Calu3 (cell line): ENCODE results near the gene BPI. TPM values are rescaled to one million over a fixed set of nuclear protein-coding genes. Genes with fewer than 3 reads are reported as not detected.
A peak's percentile ranks its signal among the peaks of the same experiment; 100 is the strongest.

Experiments used
- BruUV-seq: library from RNA; stranded (reverse); fragments of 400-500 nt; replicated peaks from 2 replicates; lab custom pipeline; 2021; lab: Mats Ljungman, UMichigan
- CTCF ChIA-PET: fragments of 300-600 bp; sonication (Branson Sonifier 250); formaldehyde crosslinking; loops from one replicate; lab custom pipeline; 2022; ENCODE audit warnings: antibody characterized with exemption; lab: Charles Lee
- DNase-seq: peaks from one replicate; pipeline ENCODE4 v3.0.0; 2022
- H3K27ac Mint-ChIP-seq: one replicate; pipeline ENCODE4 v1.8.0; 2022; ENCODE audit warnings: mixed read lengths; ENCODE audit not compliant: unreplicated experiment
- H3K27me3 Mint-ChIP-seq: one replicate; pipeline ENCODE4 v1.8.0; 2022; ENCODE audit warnings: mixed read lengths; ENCODE audit not compliant: unreplicated experiment
- H3K36me3 Mint-ChIP-seq: one replicate; pipeline ENCODE4 v1.8.0; 2022; ENCODE audit warnings: mild to moderate bottlenecking, moderate library complexity, mixed read lengths; ENCODE audit not compliant: insufficient read depth, unreplicated experiment
- H3K4me1 Mint-ChIP-seq: one replicate; pipeline ENCODE4 v1.8.0; 2022; ENCODE audit warnings: mild to moderate bottlenecking, low read depth, mixed read lengths; ENCODE audit not compliant: unreplicated experiment
- H3K4me3 Mint-ChIP-seq: one replicate; pipeline ENCODE4 v1.8.0; 2022; ENCODE audit warnings: mild to moderate bottlenecking, low read depth, moderate library complexity, mixed read lengths; ENCODE audit not compliant: unreplicated experiment
- H3K9me3 Mint-ChIP-seq: one replicate; pipeline ENCODE4 v1.8.0; 2022; ENCODE audit warnings: low read depth, mixed read lengths; ENCODE audit not compliant: unreplicated experiment
- intact Hi-C: fragments of 100-400 bp; cut with micrococcal nuclease; formaldehyde crosslinking; loops from one replicate; pipeline ENCODE4 v1.10.0; 2022; ENCODE audit not compliant: unreplicated experiment
- total RNA-seq: library from RNA; stranded (reverse); gene quantifications from 2 replicates; pipeline ENCODE4 v1.2.3, GENCODE V29; 2022
- TF ChIP-seq, protein P1 (sequence below): fragments of 200-600 bp; IDR thresholded peaks from one replicate; pipeline ENCODE4 v1.8.0; 2022; ENCODE audit warnings: antibody characterized with exemption; ENCODE audit not compliant: unreplicated experiment

BPI gene
- total RNA-seq, 1 experiment from 2014 or later = not detected

- CTCF ChIA-PET = interaction anchor here (0.7 kb wide), 2 partner anchors 70 to 456 kb away, joined by 3 read pairs; no protein-coding TSS in a partner anchor
- BruUV-seq = no TSS peak
Measured at GRCh38 chr20:38331814-38332213, 27.9 kb downstream of the BPI start.

GRCh38 chr20:38334016-38334415 lies 30.1 kb downstream of the BPI start:
- intact Hi-C loops = no loop called here
- Mint-ChIP-seq H3K27ac (no peak overlapping the region), H3K4me1 (no peaks in the 10 kb centered on the region), H3K27me3 (peaks cover 69% of the 10 kb centered on the region), H3K4me3 (no peak overlapping the region), H3K9me3 (peaks cover 4% of the 10 kb centered on the region), H3K36me3 (no peaks in the 10 kb centered on the region)
- TF ChIP-seq, protein P1, sequence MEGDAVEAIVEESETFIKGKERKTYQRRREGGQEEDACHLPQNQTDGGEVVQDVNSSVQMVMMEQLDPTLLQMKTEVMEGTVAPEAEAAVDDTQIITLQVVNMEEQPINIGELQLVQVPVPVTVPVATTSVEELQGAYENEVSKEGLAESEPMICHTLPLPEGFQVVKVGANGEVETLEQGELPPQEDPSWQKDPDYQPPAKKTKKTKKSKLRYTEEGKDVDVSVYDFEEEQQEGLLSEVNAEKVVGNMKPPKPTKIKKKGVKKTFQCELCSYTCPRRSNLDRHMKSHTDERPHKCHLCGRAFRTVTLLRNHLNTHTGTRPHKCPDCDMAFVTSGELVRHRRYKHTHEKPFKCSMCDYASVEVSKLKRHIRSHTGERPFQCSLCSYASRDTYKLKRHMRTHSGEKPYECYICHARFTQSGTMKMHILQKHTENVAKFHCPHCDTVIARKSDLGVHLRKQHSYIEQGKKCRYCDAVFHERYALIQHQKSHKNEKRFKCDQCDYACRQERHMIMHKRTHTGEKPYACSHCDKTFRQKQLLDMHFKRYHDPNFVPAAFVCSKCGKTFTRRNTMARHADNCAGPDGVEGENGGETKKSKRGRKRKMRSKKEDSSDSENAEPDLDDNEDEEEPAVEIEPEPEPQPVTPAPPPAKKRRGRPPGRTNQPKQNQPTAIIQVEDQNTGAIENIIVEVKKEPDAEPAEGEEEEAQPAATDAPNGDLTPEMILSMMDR = no peak
- CTCF ChIA-PET = no interaction called here
- no TSS peak for BruUV-seq
- no peak for DNase-seq

More at GRCh38 chr20:38331814-38332213, 27.9 kb downstream of the BPI start:
- no peak for DNase-seq
- intact Hi-C loops = no loop called here
- TF ChIP-seq, protein P1 = no peak
- Mint-ChIP-seq H3K27ac (no peak overlapping the region), H3K27me3 (peaks cover 69% of the 10 kb centered on the region), H3K4me1 (no peaks in the 10 kb centered on the region), H3K9me3 (no peaks in the 10 kb centered on the region), H3K36me3 (no peaks in the 10 kb centered on the region), H3K4me3 (no peak overlapping the region)

DNA sequence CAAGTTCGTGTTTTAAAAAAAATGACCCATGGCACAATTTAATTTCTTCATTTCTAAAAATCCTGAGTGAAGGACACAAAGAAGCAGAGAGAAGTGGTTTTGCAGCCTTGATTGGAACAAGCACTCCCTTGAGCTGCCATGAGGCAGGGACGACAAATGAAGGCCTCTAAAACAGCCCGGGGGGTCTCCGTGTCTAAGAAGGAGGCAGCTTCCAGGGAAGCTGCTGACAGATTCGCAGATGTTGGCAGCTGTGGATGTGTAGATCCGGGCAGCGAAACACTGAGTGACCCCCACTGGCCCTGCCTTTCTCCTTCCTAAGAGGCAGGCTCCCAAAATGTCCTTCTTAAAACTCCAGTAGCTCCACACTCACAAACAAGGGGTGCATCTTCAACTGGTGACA lies 32.8 kb downstream of the BPI start:
- CTCF ChIA-PET = interaction anchor here (1.0 to 3.1 kb wide), 3 partner anchors 19 to 136 kb away, joined by 3 to 48 read pairs (median 5); partner anchors contain the start of gene RALGAPB
- intact Hi-C loops = loop anchor here (5.0 kb wide), 1 partner anchor 56 kb away; no protein-coding TSS in a partner anchor
- no peaks in the 10 kb centered on the region for H3K4me1 Mint-ChIP-seq

DNA sequence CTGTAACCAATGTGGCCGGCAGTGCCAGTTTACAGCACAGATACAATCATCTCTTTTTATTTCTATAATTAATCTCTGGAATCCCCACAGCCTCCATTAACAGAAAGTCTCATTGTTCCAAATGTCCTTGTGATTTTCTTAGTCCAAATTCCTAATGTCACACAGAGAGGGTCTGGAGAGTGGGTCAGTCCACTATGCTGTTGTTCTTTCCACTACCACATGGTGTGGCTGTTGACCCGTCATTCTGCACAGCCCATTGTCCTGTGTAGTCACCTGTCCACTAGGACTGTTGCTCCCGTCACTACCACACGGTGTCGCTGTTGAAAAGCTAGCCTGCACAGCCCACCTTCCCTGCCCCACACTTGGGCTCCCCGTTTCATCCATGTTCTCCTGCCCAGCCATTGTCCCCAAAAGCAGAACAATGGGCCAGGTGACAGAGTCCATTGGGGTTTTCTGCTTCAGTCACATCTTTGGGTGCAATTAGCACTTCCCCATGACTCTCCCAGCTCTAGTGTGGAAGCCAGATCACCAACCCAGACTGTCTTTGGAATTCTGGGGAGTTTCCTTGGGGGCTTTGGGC lies 33.7 kb downstream of the BPI start:
- no peak overlapping the region for H3K4me3 Mint-ChIP-seq
- peaks cover 4% of the 10 kb centered on the region for H3K9me3 Mint-ChIP-seq
- H3K36me3 Mint-ChIP-seq = peaks cover 1% of the 10 kb centered on the region
- TF ChIP-seq, protein P1 = peak; percentile 84
- intact Hi-C loops = loop anchor here (5.0 kb wide), 1 partner anchor 55 kb away; no protein-coding TSS in a partner anchor
- peaks cover 60% of the 10 kb centered on the region for H3K27me3 Mint-ChIP-seq
- H3K4me1 Mint-ChIP-seq = peaks cover under 1% of the 10 kb centered on the region
- peak; percentile 64 for DNase-seq
- CTCF ChIA-PET = interaction anchor here (0.6 to 3.1 kb wide), 5 partner anchors 18 to 305 kb away, joined by 3 to 48 read pairs (median 3); partner anchors contain the start of gene RALGAPB
- BruUV-seq = no TSS peak
- no peak overlapping the region for H3K27ac Mint-ChIP-seq

More for the DNA sequence above, 32.8 kb downstream of the BPI start:
- no peak overlapping the region for H3K27ac Mint-ChIP-seq
- peaks cover 4% of the 10 kb centered on the region for H3K9me3 Mint-ChIP-seq
- TF ChIP-seq, protein P1 = no peak
- H3K36me3 Mint-ChIP-seq = no peaks in the 10 kb centered on the region
- peaks cover 60% of the 10 kb centered on the region for H3K27me3 Mint-ChIP-seq
- no peak overlapping the region for H3K4me3 Mint-ChIP-seq
- no TSS peak for BruUV-seq
- no peak for DNase-seq
